NCI-H1436 (cell line): ENCODE results near the gene FAH.

Experiments used
- DNase-seq: peaks from one replicate; lab custom pipeline; 2025; lab: John Stamatoyannopoulos, UW

The FAH gene

GRCh38 chr15:80199869-80200268 is 47.1 kb downstream of the FAH start:
- DNase-seq: no peak

DNA sequence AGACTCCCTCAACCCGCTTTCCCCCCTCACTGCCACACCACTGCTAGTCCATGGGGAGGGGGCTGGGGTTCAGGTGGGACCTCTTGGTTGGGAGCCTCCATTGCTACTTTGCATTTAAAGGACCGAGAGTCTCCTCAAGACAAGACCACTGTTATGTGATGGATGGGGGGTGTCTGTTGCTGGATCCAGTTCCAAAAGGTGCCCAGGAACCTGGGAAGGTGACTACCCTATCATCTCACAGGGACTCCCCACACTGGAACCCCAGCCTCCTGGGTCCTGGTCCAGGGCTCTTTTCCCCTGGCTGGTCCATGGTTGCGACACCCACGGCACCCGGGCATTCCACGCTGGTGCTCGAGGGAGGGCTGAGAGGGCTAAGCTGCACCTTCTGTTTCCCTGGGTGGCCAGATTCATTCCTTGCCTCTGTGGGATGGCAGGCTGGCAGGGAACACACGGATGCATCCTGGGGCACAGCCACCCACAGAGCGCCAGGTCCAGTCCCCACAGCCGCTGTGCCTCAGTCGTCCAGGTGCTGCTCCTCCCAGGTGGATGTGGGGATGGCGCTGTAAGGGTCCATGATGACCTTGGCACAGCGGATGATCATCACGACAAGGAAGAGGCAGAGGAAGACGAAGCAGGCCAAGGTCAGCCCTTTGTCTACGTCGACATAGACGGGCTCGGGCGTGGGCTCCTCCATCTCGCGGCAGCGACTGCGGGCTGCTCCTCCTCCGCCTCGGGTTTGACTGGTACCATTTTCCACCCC is 48.6 kb downstream of the FAH start:
- no peak for DNase-seq

- DNase-seq: no peak
Measured at GRCh38 chr15:80202016-80202315, 49.2 kb downstream of the FAH start.

GRCh38 chr15:80202641-80203360 is 50.0 kb downstream of the FAH start:
- DNase-seq: no peak

GRCh38 chr15:80203361-80203885 is 50.6 kb downstream of the FAH start:
- no peak for DNase-seq

DNA sequence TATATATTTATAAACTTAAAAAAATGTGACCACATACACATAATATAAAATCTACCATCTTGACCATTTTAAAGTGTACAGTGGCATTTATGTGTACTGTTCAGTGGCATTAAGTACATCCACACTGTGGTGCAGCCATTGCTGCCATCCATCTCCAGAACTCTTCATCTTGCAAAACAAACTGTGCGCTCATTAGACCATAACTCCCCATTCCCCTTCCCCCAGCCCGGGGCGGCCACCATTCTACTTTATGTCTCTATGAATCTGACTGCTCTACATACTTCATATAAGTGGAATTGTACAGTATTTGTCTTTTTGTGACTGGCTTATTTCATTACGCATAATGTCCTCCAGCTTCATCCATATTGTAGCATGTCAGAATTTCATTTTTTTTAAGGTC is 51.4 kb downstream of the FAH start:
- no peak for DNase-seq

DNA sequence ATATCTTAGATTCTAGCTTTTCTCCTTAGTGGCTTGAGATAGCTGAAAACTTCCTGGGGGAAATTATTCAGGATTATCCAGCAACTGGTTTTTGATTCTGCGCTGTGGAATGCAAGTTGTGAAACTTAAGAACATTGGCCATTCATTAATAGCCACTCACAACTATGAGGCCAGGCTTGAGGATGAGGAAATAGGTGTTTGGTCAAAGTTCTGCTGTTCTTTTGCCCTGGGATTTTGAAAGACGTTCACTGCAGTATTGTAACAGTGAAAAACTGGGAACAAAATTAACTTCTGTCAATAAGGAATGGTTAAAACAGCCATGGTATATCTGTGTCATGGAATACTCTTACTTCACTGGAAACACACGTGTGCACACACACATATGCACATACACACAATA is 55.1 kb downstream of the FAH start:
- no peak for DNase-seq

GRCh38 chr15:80208758-80209734 is 56.2 kb downstream of the FAH start:
- no peak for DNase-seq

DNA sequence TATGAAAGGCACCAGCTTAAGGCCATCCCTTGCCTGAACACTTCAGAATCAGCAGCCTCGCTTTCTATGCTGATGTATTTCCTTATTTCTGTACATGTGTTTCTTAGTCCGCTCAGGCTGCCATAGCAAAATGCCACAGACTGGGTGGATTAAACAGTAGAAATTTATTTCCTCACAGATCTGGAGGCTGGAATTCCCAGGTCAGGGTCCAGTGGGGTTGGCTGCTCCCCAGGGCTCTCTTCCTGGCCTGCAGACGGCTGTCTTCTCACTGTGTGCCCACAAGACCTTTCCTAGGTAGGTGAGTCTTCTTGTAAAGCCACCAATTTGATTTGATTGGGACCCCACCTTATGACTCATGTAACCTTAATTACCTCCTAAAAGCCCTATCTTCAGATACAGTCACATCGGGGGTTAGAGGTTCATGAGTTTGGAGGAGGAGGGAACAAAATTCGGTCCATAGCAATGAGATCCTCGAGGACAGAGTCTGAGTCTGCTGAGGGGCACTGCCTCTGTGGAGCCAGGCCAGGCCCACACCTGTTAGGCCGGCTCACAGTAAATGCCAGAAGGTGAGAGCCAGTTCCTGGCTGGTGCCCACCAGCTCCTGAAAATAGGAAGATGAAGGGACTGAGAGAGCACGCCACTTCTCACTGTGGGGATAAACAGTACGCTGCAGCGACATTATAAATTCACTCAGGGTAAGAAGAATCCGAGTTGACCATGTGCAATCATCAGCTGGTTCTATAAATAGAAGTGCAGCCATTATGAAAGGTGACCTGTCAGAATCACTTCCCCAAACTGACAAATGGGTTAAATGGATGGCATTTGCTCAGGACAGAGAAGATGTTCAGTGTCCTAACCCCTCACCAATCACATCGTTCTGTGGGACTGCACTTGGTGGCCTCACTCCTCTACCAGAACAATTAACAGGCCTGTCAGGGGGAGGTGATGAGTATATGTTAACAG is 58.1 kb downstream of the FAH start:
- DNase-seq: no peak

DNA sequence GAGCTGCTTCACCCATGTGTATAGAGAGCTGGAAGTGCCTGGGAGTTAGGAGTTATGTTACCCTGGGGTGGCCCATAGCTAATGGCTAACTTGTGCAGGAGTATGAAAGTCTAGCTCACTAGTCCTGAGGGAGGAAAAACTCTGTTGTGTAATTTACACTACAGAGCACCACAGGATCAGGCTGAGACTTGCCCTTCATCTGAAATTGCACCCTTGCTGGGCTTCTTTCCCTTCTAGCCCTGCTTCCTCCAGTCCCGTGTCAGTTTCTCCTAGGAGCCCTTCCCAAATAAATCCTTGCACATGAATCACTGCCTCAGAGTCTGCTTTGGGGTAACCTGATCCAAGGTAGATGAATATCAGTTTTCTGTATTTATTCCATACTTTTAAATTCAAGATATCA is 59.2 kb downstream of the FAH start:
- DNase-seq: no peak

DNA sequence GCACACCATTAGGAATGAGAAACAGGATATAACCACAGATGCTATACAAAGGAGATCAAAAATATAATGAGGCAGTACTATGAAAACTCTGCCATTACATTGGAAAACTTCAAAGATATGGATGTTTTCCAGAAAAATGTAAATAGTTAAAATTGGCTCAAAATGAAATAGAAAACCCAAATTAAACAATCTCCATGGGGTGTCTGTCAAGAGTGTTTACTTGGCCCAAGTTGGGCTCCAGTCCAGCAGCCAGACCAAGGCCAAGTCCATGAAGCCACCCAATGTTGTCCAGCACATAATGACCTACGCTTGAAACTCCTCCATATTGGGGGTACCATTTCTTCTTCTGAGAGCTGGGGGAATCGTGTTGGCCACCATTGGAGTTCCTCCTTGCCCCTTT is 62.1 kb downstream of the FAH start:
- no peak for DNase-seq

- DNase-seq: no peak
Measured at GRCh38 chr15:80216141-80216540, 63.3 kb downstream of the FAH start.

GRCh38 chr15:80216911-80217310 is 64.1 kb downstream of the FAH start:
- DNase-seq: no peak

GRCh38 chr15:80217327-80217900 is 64.6 kb downstream of the FAH start:
- DNase-seq: no peak

GRCh38 chr15:80219955-80220354 is 67.2 kb downstream of the FAH start:
- DNase-seq: no peak

GRCh38 chr15:80228959-80229610 is 76.3 kb downstream of the FAH start:
- DNase-seq: no peak

GRCh38 chr15:80231371-80231770 is 78.6 kb downstream of the FAH start:
- DNase-seq: no peak

DNA sequence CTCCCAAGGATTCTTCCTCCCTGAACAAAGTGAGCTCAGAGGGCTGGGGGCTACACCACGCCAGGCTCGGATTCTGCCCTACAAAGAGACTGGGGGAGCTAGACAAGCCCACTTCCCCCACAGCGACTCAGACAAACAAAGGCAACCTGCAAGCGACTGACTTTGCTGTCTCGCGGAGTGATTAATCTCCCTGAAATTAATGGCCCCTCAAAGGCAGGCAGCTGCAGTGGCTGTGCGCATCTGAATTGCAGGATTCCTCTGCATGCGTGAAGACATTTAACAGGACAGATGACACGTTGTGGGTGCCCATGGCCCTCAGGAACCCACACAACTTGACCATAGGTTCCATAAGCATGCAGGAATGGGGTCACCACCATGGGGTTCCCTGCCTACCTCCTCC is 80.8 kb downstream of the FAH start:
- no peak for DNase-seq

- peak; percentile 1 for DNase-seq
Measured at GRCh38 chr15:80234883-80235282, 82.1 kb downstream of the FAH start.
